Trophoblast cell (in vitro differentiated cells and primary cell): ENCODE results near the gene USP36. TPM values are rescaled to one million over a fixed set of nuclear protein-coding genes. Genes with fewer than 3 reads are reported as not detected.
"Not testable (repeated sequence)": the region's sequence is repeated elsewhere in the genome, so short reads cannot be mapped to it uniquely, and the experiment has no call there.

ENCODE experiments used
- DNase-seq, 2 donors: peaks; one replicate each; pipeline ENCODE4 v3.0.0-alpha.2; 2016
- H2AFZ ChIP-seq: 2 replicates; pipeline ENCODE4 v1.6.1; 2013; ENCODE audit warnings: low read length, moderate library complexity, mild to moderate bottlenecking; ENCODE audit not compliant: insufficient read depth, poor library complexity
- H2AK5ac ChIP-seq: 2 replicates; pipeline ENCODE4 v1.6.1; 2013; ENCODE audit warnings: mild to moderate bottlenecking, low read length
- H2BK120ac ChIP-seq: 2 replicates; pipeline ENCODE4 v1.6.1; 2013; ENCODE audit warnings: low read length, mild to moderate bottlenecking, moderate library complexity; ENCODE audit not compliant: insufficient read depth, poor library complexity
- H2BK12ac ChIP-seq: 2 replicates; pipeline ENCODE4 v1.6.1; 2013; ENCODE audit warnings: mild to moderate bottlenecking, low read length, moderate library complexity
- H2BK5ac ChIP-seq: 2 replicates; pipeline ENCODE4 v1.6.1; 2013; ENCODE audit warnings: low read length, low read depth, moderate library complexity, mild to moderate bottlenecking; ENCODE audit not compliant: poor library complexity
- H3K14ac ChIP-seq: 2 replicates; pipeline ENCODE4 v1.6.1; 2013; ENCODE audit warnings: mild to moderate bottlenecking, low read length
- H3K18ac ChIP-seq: 2 replicates; pipeline ENCODE4 v1.6.1; 2013; ENCODE audit warnings: mild to moderate bottlenecking, low read length
- H3K23ac ChIP-seq: 2 replicates; pipeline ENCODE4 v1.6.1; 2013; ENCODE audit warnings: low read length
- H3K27ac ChIP-seq: 2 replicates; pipeline ENCODE4 v1.5.1; 2013; ENCODE audit warnings: low read depth, mild to moderate bottlenecking, inconsistent platforms, low read length, moderate library complexity
- H3K27me3 ChIP-seq: 2 replicates; pipeline ENCODE4 v1.6.1; 2013; ENCODE audit warnings: inconsistent platforms, mild to moderate bottlenecking, low read length, moderate library complexity; ENCODE audit not compliant: insufficient read depth
- H3K36me3 ChIP-seq, 2 experiments: 1 replicate in 1 of 2; 2 replicates in 1 of 2; pipeline ENCODE4 v1.6.1; 2013; ENCODE audit warnings: low read length in 2 of 2, mild to moderate bottlenecking in 2 of 2, moderate library complexity in 1 of 2; ENCODE audit not compliant: insufficient read depth in 2 of 2, control insufficient read depth in 1 of 2
- H3K4ac ChIP-seq: 2 replicates; pipeline ENCODE4 v1.6.1; 2013; ENCODE audit warnings: low read depth, mild to moderate bottlenecking, low read length, moderate library complexity
- H3K4me1 ChIP-seq, 2 experiments: 1 replicate in 1 of 2; 2 replicates in 1 of 2; pipeline ENCODE4 v1.6.1; 2013; ENCODE audit warnings: low read length in 2 of 2, mild to moderate bottlenecking in 2 of 2, moderate library complexity in 1 of 2; ENCODE audit not compliant: insufficient read depth in 2 of 2, control insufficient read depth in 1 of 2
- H3K4me2 ChIP-seq: 2 replicates; pipeline ENCODE4 v1.6.1; 2013; ENCODE audit warnings: inconsistent platforms, mild to moderate bottlenecking, low read length, moderate library complexity
- H3K4me3 ChIP-seq: 2 replicates; pipeline ENCODE4 v1.5.1; 2013; ENCODE audit warnings: mild to moderate bottlenecking, low read depth, low read length, inconsistent platforms
- H3K79me1 ChIP-seq: one replicate; pipeline ENCODE4 v1.6.1; 2013; ENCODE audit warnings: low read length
- H3K79me2 ChIP-seq: 2 replicates; pipeline ENCODE4 v1.6.1; 2013; ENCODE audit warnings: low read length, mild to moderate bottlenecking; ENCODE audit not compliant: control insufficient read depth, insufficient read depth, poor library complexity
- H3K9ac ChIP-seq: 2 replicates; pipeline ENCODE4 v1.6.1; 2013; ENCODE audit warnings: mild to moderate bottlenecking, low read length
- H3K9me3 ChIP-seq: 2 replicates; pipeline ENCODE4 v1.6.1; 2013; ENCODE audit warnings: low read depth, mild to moderate bottlenecking, control low read depth, inconsistent platforms, low read length; ENCODE audit not compliant: insufficient read depth
- H4K12ac ChIP-seq: 2 replicates; pipeline ENCODE4 v1.6.1; 2013; ENCODE audit warnings: low read depth, mild to moderate bottlenecking, low read length, moderate library complexity
- H4K8ac ChIP-seq: 2 replicates; pipeline ENCODE4 v1.6.1; 2013; ENCODE audit warnings: low read depth, mild to moderate bottlenecking, low read length, moderate library complexity
- H4K91ac ChIP-seq: one replicate; pipeline ENCODE4 v1.6.1; 2013; ENCODE audit warnings: low read depth, mild to moderate bottlenecking, low read length, moderate library complexity
- WGBS: extraction: QIAGEN DNeasy Blood & Tissue Kit; methylation state at CpG from one replicate; pipeline ENCODE4 v1.1.7; 2013; ENCODE audit warnings: missing lambda C conversion rate; ENCODE audit not compliant: insufficient read length, insufficient coverage; ENCODE audit errors: extremely low coverage; 5-methylcytosine and 5-hydroxymethylcytosine counted together
- polyA plus RNA-seq: library from polyadenylated mRNA; stranded (reverse); fragments of 200-250 nt; gene quantifications from 2 replicates; pipeline ENCODE4 v1.2.3, GENCODE V29; 2013

USP36 gene
- polyA plus RNA-seq = 21.5 and 22.0 TPM in 2 replicates

GRCh38 chr17:78840780-78841611, at the start of gene USP36:
Gene USP36 (minus strand): TSS chr17:78840814. CDS start chr17:78836363, 4,451 bp downstream.
- WGBS = no CpG with 5 or more reads among the region's 74 CpGs
- Histone ChIP-seq H4K12ac (peak within 1 kb of the TSS; percentile 95), H3K27me3 (no peaks in the 10 kb centered on the region), H2AFZ (peak within 1 kb of the TSS; percentile 96), H2BK12ac (no peak within 1 kb of the TSS), H3K23ac (no peak within 1 kb of the TSS), H3K4me2 (peak within 1 kb of the TSS; percentile 96), H3K27ac (peak within 1 kb of the TSS; percentile 71), H4K8ac (peak within 1 kb of the TSS; percentile 95), H3K36me3 (peaks cover 12 to 16% of the 10 kb centered on the region in 2 experiments), H3K9me3 (no peaks in the 10 kb centered on the region), H2BK5ac (peak within 1 kb of the TSS; percentile 77), H3K4ac (peak within 1 kb of the TSS; percentile 85), H2BK120ac (peak within 1 kb of the TSS; percentile 84), H3K18ac (peak within 1 kb of the TSS; percentile 85), H3K4me3 (peak within 1 kb of the TSS; percentile 96), H3K79me1 (peaks cover 11% of the 10 kb centered on the region), H3K4me1 (peaks cover 6% of the 10 kb centered on the region in 2 experiments), H3K14ac (peak within 1 kb of the TSS; percentile 81), H4K91ac (peak within 1 kb of the TSS; percentile 91), H3K79me2 (peaks cover 10% of the 10 kb centered on the region), H2AK5ac (peak within 1 kb of the TSS; percentile 65), H3K9ac (peak within 1 kb of the TSS; percentile 91)
- DNase-seq = peak; percentile 99 to 100

- not testable (repeated sequence) for H3K4me1 ChIP-seq, DNase-seq, H3K79me2 ChIP-seq, H2AK5ac ChIP-seq, H4K12ac ChIP-seq, H3K9ac ChIP-seq, H3K36me3 ChIP-seq, H2BK5ac ChIP-seq, H2BK120ac ChIP-seq, H2AFZ ChIP-seq, H3K4ac ChIP-seq, H3K14ac ChIP-seq, H2BK12ac ChIP-seq, H4K91ac ChIP-seq, H3K4me3 ChIP-seq, H3K79me1 ChIP-seq, H3K27me3 ChIP-seq, H3K9me3 ChIP-seq, H3K4me2 ChIP-seq, H3K23ac ChIP-seq, H3K18ac ChIP-seq, H3K27ac ChIP-seq, H4K8ac ChIP-seq
- WGBS = no CpG with 5 or more reads among the region's 11 CpGs
Measured at GRCh38 chr17:78890096-78890495, 49.5 kb upstream of the USP36 start.

GRCh38 chr17:78889531-78889930, 48.9 kb upstream of the USP36 start:
- H3K18ac ChIP-seq = no peak overlapping the region
- H3K4ac ChIP-seq = no peak overlapping the region
- H4K12ac ChIP-seq = no peak overlapping the region
- no peak overlapping the region for H2AK5ac ChIP-seq
- no CpG with 5 or more reads among the region's 8 CpGs for WGBS
- no peak overlapping the region for H2AFZ ChIP-seq
- no peak overlapping the region for H3K27ac ChIP-seq
- peaks cover 5% of the 10 kb centered on the region for H3K79me1 ChIP-seq
- no peak overlapping the region for H2BK12ac ChIP-seq
- peaks cover 5 to 8% of the 10 kb centered on the region in 2 experiments for H3K36me3 ChIP-seq
- no peak overlapping the region for H2BK120ac ChIP-seq
- peaks cover 2% of the 10 kb centered on the region for H3K9me3 ChIP-seq
- H3K4me2 ChIP-seq = no peak overlapping the region
- no peak overlapping the region for H4K8ac ChIP-seq
- H4K91ac ChIP-seq = no peak overlapping the region
- H3K27me3 ChIP-seq = no peaks in the 10 kb centered on the region
- peaks cover 5 to 11% of the 10 kb centered on the region in 2 experiments for H3K4me1 ChIP-seq
- peaks cover 2% of the 10 kb centered on the region for H3K79me2 ChIP-seq
- no peak overlapping the region for H3K14ac ChIP-seq
- H3K4me3 ChIP-seq = no peak overlapping the region
- no peak overlapping the region for H3K9ac ChIP-seq
- DNase-seq = no peak
- no peak overlapping the region for H3K23ac ChIP-seq
- H2BK5ac ChIP-seq = no peak overlapping the region

GRCh38 chr17:78888941-78889518, 48.4 kb upstream of the USP36 start:
- H3K18ac ChIP-seq = no peak overlapping the region
- H2BK5ac ChIP-seq = no peak overlapping the region
- H4K8ac ChIP-seq = no peak overlapping the region
- no peak for DNase-seq
- no CpG with 5 or more reads among the region's 10 CpGs for WGBS
- peaks cover 2% of the 10 kb centered on the region for H3K9me3 ChIP-seq
- H3K27ac ChIP-seq = no peak overlapping the region
- peaks cover 4% of the 10 kb centered on the region for H3K79me2 ChIP-seq
- no peak overlapping the region for H3K4me3 ChIP-seq
- no peak overlapping the region for H3K4me2 ChIP-seq
- no peak overlapping the region for H4K12ac ChIP-seq
- H3K36me3 ChIP-seq = peaks cover 5 to 8% of the 10 kb centered on the region in 2 experiments
- no peak overlapping the region for H2BK12ac ChIP-seq
- H3K9ac ChIP-seq = no peak overlapping the region
- no peak overlapping the region for H2AK5ac ChIP-seq
- H3K79me1 ChIP-seq = peaks cover 10% of the 10 kb centered on the region
- no peak overlapping the region for H3K4ac ChIP-seq
- no peaks in the 10 kb centered on the region for H3K27me3 ChIP-seq
- H2BK120ac ChIP-seq = no peak overlapping the region
- no peak overlapping the region for H2AFZ ChIP-seq
- H3K14ac ChIP-seq = no peak overlapping the region
- peaks cover 10 to 16% of the 10 kb centered on the region in 2 experiments for H3K4me1 ChIP-seq
- no peak overlapping the region for H3K23ac ChIP-seq
- no peak overlapping the region for H4K91ac ChIP-seq
